SU-DHL-6 (cell line): ENCODE data around the gene EHBP1L1.

Source experiments
- CTCF ChIP-seq: fragments of 200-600 bp; sonication (generic); IDR thresholded peaks from one replicate; pipeline ENCODE4 v1.5.1; 2017; ENCODE audit warnings: antibody characterized with exemption, mild to moderate bottlenecking, low read length, moderate library complexity; ENCODE audit not compliant: insufficient read depth, poor library complexity, severe bottlenecking
- EZH2phosphoT487 ChIP-seq: fragments of 200-600 bp; sonication (generic), shearing (Covaris generic); conservative IDR thresholded peaks from 2 replicates; pipeline ENCODE4 v1.6.1; 2018; ENCODE audit warnings: mild to moderate bottlenecking, antibody characterized with exemption, low read length, moderate library complexity, mixed read lengths

- TF ChIP-seq CTCF (no peak), EZH2phosphoT487 (no peak)
Observed at GRCh38 chr11:65528819-65529350, 47.0 kb upstream of the EHBP1L1 start.
